H1 (cell line): ENCODE measurements around the gene RPAP3. TPM values are rescaled to one million over a fixed set of nuclear protein-coding genes. Genes with fewer than 3 reads are reported as not detected.

Experiments
- SIX5 ChIP-seq: IDR thresholded peaks from 2 replicates; pipeline ENCODE4 v1.6.1; 2011; ENCODE audit warnings: mild to moderate bottlenecking, low read depth, low read length
- polyA plus RNA-seq, 7 experiments: library from polyadenylated mRNA; depleted of rRNA in 3 of 7; stranded (reverse) in 5 of 7; unstranded in 2 of 7; fragments of >200 nt in 5 of 7; fragments of 200-250 nt in 2 of 7; gene quantifications; 1 replicate in 5 of 7; 2 replicates in 1 of 7; 4 replicates in 1 of 7; pipeline versions ENCODE4 v1.2.1 to v1.2.3, GENCODE V29; 2011 to 2013; ENCODE audit warnings: missing spikeins in 2 of 7, mixed read lengths in 2 of 7
- total RNA-seq: library from RNA; stranded (reverse); fragmentation: NEBNext Ultra II Directional; extraction: Animal tissue kit (Norgen Biotek cat#: 25700); gene quantifications from 2 replicates; pipeline ENCODE4 v1.2.1, GENCODE V29; 2021
- TF ChIP-seq, protein P1 (sequence below), 3 experiments: IDR thresholded peaks; 1 replicate in 2 of 3; 2 replicates in 1 of 3; pipeline versions ENCODE4 v1.5.1 to v1.6.1; 2011; ENCODE audit warnings: low read length in 3 of 3, mild to moderate bottlenecking in 3 of 3, inconsistent platforms in 2 of 3, low read depth in 1 of 3, moderate library complexity in 1 of 3; ENCODE audit not compliant: insufficient read depth in 1 of 3; ENCODE audit errors: control extremely low read depth in 1 of 3

RPAP3 gene
- total and polyA plus RNA-seq, 2 of the 8 experiments (the other 6 are each of a cell fraction or from before 2014, with no cell fraction given) = 6.4 to 60.5 TPM

DNA sequence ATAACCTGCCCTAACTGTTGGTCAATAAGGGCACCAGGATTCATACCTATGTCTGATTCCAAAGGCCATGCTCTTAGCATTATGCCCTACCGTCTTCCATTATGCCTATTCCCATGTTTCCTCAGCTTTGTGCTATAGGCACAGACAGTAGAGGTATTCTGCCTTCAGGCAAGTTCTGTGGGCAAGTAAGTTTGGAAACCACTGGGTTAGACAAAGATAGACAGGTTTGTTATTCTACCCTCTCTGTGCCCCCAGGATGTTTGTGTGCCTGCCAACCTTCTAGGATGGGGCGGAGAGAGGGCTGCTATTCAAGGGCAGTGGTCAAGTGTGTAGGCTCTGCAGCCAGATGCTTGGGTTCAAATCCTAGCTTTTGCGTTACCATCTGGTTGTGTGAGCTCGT is 48.3 kb upstream of the RPAP3 start (continued):
- no peak for TF ChIP-seq SIX5
- TF ChIP-seq, protein P1, sequence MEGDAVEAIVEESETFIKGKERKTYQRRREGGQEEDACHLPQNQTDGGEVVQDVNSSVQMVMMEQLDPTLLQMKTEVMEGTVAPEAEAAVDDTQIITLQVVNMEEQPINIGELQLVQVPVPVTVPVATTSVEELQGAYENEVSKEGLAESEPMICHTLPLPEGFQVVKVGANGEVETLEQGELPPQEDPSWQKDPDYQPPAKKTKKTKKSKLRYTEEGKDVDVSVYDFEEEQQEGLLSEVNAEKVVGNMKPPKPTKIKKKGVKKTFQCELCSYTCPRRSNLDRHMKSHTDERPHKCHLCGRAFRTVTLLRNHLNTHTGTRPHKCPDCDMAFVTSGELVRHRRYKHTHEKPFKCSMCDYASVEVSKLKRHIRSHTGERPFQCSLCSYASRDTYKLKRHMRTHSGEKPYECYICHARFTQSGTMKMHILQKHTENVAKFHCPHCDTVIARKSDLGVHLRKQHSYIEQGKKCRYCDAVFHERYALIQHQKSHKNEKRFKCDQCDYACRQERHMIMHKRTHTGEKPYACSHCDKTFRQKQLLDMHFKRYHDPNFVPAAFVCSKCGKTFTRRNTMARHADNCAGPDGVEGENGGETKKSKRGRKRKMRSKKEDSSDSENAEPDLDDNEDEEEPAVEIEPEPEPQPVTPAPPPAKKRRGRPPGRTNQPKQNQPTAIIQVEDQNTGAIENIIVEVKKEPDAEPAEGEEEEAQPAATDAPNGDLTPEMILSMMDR (IDR thresholded peaks at IDR 0.05; ENCODE audit: control extremely low read depth in 1 of 3, insufficient read depth in 1 of 3, low read depth in 1 of 3, low read length in 3 of 3) = no peak
